Measurements from ENCODE around the gene ITGA5. TPM values are rescaled to one million over a fixed set of nuclear protein-coding genes. Genes with fewer than 3 reads are reported as not detected.
A peak's percentile ranks its signal among the peaks of the same experiment; 100 is the strongest.

Gene ITGA5
- total RNA-seq, 1 experiment from 2014 or later: 8.0 TPM

DNA sequence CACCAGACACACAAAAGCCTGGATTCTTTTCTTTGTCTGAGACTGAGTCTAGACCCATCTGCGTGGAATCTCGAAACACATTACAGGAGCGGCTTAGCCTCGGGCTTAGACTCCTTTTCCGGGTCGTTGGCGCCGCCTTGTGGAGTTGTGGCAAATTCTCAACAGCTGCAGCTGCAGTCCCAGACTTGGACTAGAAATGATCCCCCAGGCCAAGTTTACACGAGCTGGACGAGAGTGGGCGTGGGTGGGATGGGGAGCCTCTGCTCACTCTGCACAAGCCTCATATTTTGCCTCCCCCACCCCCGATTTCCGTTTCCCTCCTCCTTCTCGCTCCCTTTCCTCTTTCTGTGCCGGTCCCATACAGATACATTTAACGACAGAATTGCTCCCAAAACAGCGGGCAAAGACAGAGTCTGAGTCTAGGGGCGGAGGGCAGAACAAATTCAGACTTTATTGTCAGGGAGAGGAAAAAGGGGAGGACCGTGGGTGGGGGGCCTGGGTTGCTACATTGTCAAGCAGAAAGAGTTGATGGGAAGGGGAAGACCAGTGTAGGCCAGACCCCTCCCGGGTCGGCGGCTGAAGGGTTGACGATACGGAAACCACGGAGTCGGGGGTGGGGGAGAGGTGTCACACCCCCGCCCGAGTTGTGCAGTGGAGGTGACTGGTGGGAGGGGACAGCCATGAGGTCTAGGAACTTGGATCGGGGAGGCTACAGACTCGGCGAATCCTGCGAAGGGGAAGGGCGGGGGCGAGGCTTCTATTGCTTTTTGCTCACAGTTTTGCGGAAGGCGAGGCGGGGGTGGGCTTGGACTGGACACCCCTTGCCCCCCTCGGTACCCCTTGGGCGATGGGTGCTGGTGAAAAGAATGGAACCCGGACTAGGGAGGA, 50.1 kb downstream of the ITGA5 start:
- H3K9me3 Mint-ChIP-seq (ENCODE audit: low read depth, unreplicated experiment): no peaks in the 10 kb centered on the region
- peak overlapping the region; percentile 58 for H3K27ac Mint-ChIP-seq (ENCODE audit: unreplicated experiment)
- peak overlapping the region; percentile 78 for H3K4me3 Mint-ChIP-seq (ENCODE audit: low read depth, unreplicated experiment)
- TF ChIP-seq, protein P1, sequence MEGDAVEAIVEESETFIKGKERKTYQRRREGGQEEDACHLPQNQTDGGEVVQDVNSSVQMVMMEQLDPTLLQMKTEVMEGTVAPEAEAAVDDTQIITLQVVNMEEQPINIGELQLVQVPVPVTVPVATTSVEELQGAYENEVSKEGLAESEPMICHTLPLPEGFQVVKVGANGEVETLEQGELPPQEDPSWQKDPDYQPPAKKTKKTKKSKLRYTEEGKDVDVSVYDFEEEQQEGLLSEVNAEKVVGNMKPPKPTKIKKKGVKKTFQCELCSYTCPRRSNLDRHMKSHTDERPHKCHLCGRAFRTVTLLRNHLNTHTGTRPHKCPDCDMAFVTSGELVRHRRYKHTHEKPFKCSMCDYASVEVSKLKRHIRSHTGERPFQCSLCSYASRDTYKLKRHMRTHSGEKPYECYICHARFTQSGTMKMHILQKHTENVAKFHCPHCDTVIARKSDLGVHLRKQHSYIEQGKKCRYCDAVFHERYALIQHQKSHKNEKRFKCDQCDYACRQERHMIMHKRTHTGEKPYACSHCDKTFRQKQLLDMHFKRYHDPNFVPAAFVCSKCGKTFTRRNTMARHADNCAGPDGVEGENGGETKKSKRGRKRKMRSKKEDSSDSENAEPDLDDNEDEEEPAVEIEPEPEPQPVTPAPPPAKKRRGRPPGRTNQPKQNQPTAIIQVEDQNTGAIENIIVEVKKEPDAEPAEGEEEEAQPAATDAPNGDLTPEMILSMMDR (IDR thresholded peaks at IDR 0.05; ENCODE audit: unreplicated experiment): peak; percentile 57
- CTCF ChIA-PET: interaction anchor here (0.6 to 1.5 kb wide), 11 partner anchors 10 to 150 kb away, joined by 3 to 14 read pairs (median 5); no protein-coding TSS in a partner anchor
- intact Hi-C loops (cut with micrococcal nuclease; ENCODE audit: unreplicated experiment): loop anchor here (2.0 to 10.0 kb wide), 2 partner anchors 114 to 148 kb away; no protein-coding TSS in a partner anchor
- H3K27me3 Mint-ChIP-seq (ENCODE audit: unreplicated experiment): peaks cover 40% of the 10 kb centered on the region
- peaks cover 17% of the 10 kb centered on the region for H3K36me3 Mint-ChIP-seq (ENCODE audit: insufficient read depth, unreplicated experiment)
- peak; percentile 93 for DNase-seq
- peaks cover 45% of the 10 kb centered on the region for H3K4me1 Mint-ChIP-seq (ENCODE audit: low read depth, unreplicated experiment)
- no TSS peak for BruUV-seq (replicated peaks)

DNA sequence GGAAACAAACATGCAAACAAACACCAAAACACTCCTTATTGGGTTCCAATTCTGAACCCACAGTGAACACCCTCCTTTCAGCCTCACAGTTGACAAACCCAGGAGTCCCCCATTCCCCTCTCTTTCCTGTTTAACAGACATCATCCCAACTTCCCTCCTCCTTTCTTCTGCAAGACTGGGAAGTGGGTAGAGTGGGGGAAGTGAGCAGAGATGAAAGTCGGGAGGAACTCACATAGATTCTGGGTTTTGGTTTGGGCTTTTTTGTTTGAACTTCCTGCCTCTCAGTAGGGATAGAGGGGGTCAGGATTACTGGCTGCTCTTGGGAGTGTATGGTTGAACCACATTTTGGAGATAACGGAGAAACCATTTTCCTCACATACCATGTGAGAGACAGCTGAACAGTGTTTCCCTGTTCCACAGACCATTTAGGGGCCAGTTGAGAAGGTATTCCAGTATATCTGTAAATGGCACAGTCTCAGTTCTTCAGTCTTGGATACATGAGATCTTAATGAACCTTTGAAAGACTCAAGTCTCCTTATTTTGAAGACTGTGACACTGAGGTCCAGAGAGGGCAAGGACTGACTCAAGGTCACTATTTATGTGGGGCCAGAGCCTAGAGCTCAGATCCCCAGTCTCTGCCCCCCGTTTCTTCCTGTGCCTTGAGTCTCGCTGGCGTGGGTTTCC, 50.9 kb downstream of the ITGA5 start:
- H3K4me1 Mint-ChIP-seq (ENCODE audit: low read depth, unreplicated experiment): peaks cover 37% of the 10 kb centered on the region
- peaks cover 11% of the 10 kb centered on the region for H3K36me3 Mint-ChIP-seq (ENCODE audit: insufficient read depth, unreplicated experiment)
- intact Hi-C loops (cut with micrococcal nuclease; ENCODE audit: unreplicated experiment): loop anchor here (2.0 to 10.0 kb wide), 2 partner anchors 113 to 147 kb away; no protein-coding TSS in a partner anchor
- H3K9me3 Mint-ChIP-seq (ENCODE audit: low read depth, unreplicated experiment): no peaks in the 10 kb centered on the region
- BruUV-seq (replicated peaks): no TSS peak
- TF ChIP-seq, protein P1 (IDR thresholded peaks at IDR 0.05; ENCODE audit: unreplicated experiment): no peak
- H3K27ac Mint-ChIP-seq (ENCODE audit: unreplicated experiment): no peak overlapping the region
- DNase-seq: no peak
- CTCF ChIA-PET: interaction anchor here (0.6 to 1.5 kb wide), 7 partner anchors 9 to 149 kb away, joined by 3 to 14 read pairs (median 7); no protein-coding TSS in a partner anchor
- H3K27me3 Mint-ChIP-seq (ENCODE audit: unreplicated experiment): peaks cover 48% of the 10 kb centered on the region
- no peak overlapping the region for H3K4me3 Mint-ChIP-seq (ENCODE audit: low read depth, unreplicated experiment)

DNA sequence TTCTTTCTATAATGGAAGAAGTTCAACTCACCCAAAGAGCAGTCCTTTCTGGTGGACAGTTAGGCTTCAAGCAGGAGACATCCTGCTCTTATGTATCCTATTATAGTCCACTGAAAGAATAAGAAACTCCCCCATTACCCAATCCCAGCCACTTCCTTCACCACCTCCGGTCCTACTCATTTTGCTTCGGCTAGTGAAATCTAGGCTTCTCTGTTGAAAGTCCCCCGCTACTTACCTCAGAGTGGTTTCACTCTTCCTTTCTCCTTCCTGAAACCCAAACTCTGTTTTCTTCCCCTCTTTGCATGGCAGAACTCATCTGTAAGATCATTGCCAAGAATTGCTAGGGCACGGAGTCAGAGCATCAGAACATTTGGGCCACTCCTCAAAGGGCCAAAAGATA, 54.7 kb downstream of the ITGA5 start, which contains the start of gene GPR84:
TSS of gene GPR84 (minus strand) at position 74 of the 400 bp plus-strand sequence. CDS start 635 bp downstream, outside the sequence.
- DNase-seq: no peak
- H3K4me3 Mint-ChIP-seq (ENCODE audit: low read depth, unreplicated experiment): no peak within 1 kb of the TSS
- no peaks in the 10 kb centered on the region for H3K9me3 Mint-ChIP-seq (ENCODE audit: low read depth, unreplicated experiment)
- no TSS peak for BruUV-seq (replicated peaks)
- peaks cover under 1% of the 10 kb centered on the region for H3K36me3 Mint-ChIP-seq (ENCODE audit: insufficient read depth, unreplicated experiment)
- CTCF ChIA-PET: no interaction called here
- H3K4me1 Mint-ChIP-seq (ENCODE audit: low read depth, unreplicated experiment): peaks cover 17% of the 10 kb centered on the region
- intact Hi-C loops (cut with micrococcal nuclease; ENCODE audit: unreplicated experiment): loop anchor here (10.0 kb wide), 1 partner anchor 110 kb away; no protein-coding TSS in a partner anchor
- peaks cover 50% of the 10 kb centered on the region for H3K27me3 Mint-ChIP-seq (ENCODE audit: unreplicated experiment)
- no peak within 1 kb of the TSS for H3K27ac Mint-ChIP-seq (ENCODE audit: unreplicated experiment)
- TF ChIP-seq, protein P1 (IDR thresholded peaks at IDR 0.05; ENCODE audit: unreplicated experiment): no peak

DNA sequence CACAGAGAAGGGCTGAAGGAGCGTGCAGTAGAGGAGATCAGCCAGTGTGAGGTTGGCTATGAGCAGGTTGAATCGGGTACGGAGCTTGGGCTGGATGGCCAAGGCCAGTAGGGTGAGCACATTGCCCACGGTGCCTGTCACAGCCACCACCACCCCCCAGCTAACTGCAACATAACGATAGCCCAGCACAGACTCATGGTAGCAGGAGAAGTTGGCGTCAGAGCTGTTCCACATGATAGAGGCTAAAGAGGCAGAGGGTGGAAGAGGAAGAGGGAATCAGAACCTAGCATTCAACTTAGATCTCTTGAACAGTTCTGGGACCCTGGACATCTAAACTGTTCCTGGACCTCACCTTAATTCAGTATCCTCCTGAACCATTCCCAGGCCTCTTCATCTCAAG, 55.4 kb downstream of the ITGA5 start:
- TF ChIP-seq, protein P1 (IDR thresholded peaks at IDR 0.05; ENCODE audit: unreplicated experiment): no peak
- H3K4me1 Mint-ChIP-seq (ENCODE audit: low read depth, unreplicated experiment): peaks cover 9% of the 10 kb centered on the region
- H3K9me3 Mint-ChIP-seq (ENCODE audit: low read depth, unreplicated experiment): no peaks in the 10 kb centered on the region
- H3K36me3 Mint-ChIP-seq (ENCODE audit: insufficient read depth, unreplicated experiment): no peaks in the 10 kb centered on the region
- CTCF ChIA-PET: no interaction called here
- H3K4me3 Mint-ChIP-seq (ENCODE audit: low read depth, unreplicated experiment): no peak overlapping the region
- no peak for DNase-seq
- peaks cover 42% of the 10 kb centered on the region for H3K27me3 Mint-ChIP-seq (ENCODE audit: unreplicated experiment)
- H3K27ac Mint-ChIP-seq (ENCODE audit: unreplicated experiment): no peak overlapping the region
- intact Hi-C loops (cut with micrococcal nuclease; ENCODE audit: unreplicated experiment): loop anchor here (10.0 kb wide), 1 partner anchor 109 kb away; no protein-coding TSS in a partner anchor
- no TSS peak for BruUV-seq (replicated peaks)
